DMS153 (cell line): ENCODE data around the gene KIF21B.

Source experiments
- DNase-seq: peaks from one replicate; lab custom pipeline; 2025; lab: John Stamatoyannopoulos, UW

Gene KIF21B

DNA sequence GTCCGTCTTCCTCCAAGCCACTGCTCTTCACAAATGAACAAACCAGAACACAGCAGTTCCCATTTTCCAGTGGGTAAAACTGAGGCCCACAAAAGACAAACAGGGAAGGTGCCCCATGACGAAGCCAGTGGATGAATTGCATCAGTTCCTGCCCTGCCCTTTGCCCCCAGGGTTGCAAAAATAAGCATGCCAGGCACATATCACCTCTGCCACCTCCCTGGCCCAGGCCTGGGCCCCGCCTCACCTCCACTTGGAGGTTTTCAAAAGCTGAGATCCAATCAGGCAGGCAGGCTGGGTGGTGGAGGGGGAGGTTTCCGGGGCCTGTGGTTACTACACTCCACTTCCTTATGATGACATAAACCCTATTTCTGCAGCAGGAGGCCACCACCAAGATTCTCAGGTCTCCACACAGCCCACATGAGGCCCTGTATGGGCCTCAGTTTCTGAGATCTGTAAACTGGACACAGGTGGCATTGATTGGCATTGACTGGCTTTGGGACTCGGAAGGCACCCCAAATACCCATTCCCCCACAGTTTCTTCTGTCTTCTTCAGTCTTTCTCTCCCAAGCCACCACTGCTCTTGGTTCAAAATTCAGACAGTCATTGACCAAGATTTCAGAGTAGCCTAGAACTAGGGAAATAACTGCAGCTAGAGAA is 4.1 kb downstream of the KIF21B start:
- DNase-seq = peak; percentile 73

DNA sequence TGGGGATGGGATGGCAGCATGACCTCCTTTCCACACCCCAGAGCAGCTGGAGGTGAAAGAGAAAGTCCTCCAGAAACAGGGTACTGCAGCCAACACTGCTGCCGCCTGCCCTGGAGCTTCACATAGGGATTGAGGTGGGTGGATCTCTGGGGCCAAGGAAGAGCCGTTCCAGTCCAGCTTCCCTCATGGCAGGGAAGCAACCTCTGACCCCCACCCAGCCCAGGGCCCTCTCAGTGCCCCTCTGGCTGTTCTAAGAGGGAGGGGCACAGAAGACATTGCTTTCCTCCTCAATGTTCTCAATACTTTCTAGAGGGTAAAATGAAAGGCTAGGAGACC is 5.7 kb downstream of the KIF21B start:
- no peak for DNase-seq

DNA sequence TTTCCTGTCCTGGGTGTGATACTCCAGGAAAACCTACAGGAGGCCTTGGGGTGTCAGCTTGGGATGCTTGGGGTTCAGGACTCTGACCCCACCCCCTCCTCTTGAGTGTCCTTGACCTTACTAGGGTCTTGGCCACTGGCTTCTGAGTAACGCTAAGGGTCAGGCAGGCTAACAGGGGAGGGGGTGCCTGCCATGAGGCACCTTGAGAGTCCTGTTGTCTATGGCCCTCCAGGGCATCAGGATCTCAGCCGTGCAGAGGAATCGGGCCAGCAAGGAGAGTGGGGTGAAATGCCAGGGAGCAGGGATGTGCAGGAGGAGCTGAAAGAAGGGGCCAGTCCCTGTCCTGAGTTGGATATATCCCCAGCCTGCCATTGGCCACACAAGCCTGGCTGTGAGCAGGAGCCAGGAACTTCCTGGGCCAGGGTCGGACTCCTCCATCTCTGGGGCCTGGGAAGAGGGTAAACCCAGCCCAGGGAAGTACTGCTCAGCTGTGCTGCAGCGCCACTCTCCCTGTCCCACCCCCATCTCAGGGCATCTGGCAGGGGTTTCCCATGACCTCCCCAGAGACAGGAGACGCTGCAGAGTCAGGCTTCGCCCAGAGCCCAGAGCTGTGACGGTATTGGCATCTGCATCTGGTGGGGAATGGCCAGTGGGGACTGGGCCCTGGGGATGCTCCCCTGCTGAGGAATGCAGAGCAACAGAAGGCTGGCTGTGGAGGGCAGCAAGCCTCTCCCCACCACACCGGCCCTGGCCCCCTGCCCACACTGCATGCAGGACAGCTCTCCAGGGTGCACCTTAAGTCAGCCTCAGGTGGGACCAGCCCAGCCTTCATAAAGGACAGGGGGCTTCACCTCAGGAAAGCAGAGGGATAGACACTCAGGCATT is 6.3 kb downstream of the KIF21B start:
- DNase-seq = no peak

DNA sequence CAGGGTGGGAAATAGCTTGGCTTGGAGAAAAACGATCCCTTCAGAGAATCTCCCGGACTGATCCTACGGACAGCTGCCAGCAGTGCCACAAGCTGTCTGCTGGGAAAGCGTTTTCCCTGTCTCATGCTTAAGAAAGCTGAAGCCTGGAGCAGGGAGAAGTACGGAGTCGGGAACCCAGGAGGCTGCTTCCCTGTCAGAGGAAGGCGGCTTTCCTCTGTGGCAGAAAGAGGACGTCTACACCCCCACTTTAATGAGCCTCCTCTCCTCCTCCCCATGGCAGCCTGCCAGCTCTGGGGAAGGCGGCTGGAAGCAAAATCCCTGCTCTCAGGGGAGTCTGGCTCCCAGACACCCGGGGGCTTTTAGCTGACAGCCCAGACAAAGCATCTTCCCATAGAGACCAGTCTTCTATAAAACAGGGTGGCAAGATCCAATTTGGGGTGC is 7.3 kb downstream of the KIF21B start:
- peak; percentile 64 for DNase-seq

DNA sequence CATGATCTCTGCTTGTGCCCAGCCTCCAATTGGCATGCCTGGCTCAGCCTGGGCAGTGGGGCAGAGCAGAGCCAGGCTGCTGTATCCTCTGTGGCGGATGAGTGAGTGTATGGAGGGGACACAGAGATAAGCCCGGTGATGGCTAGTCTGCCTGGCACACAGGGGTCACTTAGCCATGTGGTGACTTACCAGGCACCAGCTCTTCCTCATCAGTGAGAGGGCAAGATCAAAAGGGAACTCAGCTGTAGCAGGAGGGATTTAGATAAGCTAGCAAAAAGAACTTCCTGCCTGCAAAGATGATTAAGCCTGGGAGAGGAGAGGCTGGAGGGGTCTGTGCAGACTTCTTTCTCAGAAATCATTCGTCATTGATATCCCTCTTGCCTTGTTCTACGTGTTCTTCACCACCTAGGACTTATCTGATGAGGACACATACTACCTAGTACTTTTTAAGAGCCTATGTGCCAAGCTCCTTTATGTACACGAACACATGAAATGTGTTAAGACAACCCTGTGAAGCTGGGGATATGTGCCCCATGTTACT is 7.9 kb downstream of the KIF21B start:
- no peak for DNase-seq

DNA sequence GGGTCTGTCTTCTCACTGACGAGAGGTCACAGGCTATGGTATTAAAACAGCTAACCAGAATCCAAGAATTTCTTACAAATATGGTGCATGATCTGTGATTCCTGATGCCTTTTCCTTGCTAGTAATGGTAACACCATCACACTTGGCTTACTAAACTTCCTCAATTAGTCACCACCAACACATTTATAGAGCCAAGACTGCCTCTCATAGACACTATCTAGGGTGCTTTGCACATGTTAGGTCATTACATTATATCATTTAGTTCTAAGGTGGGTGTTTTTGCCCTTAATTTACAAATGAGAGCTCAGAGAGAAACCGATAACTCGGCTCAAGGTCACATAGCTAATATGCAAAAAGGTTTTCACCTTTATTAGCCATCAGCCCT is 8.7 kb downstream of the KIF21B start:
- no peak for DNase-seq

DNA sequence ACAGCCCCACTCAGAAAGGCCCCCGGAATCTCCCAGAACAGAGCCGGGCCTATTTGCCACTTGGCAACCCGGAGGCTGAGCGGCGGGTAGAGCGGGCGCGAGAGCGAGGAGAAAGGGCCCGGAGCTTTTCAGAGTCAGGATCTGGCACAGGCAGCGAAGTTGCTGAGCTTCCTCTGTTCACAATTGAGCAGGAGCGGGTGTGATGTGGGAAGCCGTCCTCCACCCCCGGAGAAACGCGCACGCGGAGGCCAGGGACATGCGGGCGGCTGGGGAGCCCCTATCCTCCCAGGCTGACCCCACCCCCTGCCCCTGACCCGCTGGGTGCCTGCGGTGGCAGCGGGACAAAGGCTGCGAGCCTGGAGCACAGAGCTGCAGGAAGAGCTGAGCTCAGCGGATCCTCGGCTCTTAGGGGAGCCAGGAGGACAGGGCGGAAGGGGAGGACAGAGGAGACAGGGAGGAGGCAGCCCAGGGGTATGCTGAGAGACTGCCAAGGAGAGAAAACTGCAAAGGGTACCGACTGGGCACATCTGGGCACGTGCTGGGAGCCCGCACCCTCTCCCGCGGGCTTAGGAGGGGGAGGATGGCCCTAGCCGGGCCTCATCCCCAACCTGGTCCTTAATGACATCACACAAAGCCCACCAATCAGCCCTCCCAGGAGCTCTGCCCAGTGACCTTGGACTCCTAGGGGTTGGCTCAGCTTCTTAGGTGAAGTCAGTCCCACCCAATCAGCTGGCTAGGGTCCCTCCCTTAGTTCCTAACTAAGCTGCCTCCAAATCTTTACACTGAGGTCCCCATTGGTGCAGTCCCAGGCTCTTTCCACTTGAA is 9.3 kb downstream of the KIF21B start:
- no peak for DNase-seq

DNA sequence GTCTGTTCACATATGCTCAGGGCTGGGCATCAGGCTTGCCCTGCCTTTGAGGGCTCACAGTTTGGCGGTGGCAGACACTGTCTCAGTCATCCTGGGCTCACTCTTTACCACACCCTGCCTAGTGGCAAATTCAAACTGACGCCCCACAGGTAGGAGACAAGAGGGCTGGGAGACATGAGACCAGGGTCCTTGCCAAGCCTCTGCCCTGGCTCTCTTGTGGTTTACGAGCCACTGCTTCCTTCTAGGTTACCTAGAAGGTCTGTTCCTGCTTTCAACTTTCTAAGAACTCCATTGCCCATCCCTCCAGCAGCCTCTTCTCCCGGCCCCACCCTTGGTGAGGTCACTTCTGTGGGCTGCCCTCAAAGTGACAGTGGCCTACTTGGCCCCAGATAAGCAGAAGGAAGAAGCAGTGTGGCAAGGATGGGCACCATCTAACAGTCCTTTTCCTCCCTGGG is 10.5 kb downstream of the KIF21B start:
- no peak for DNase-seq

DNA sequence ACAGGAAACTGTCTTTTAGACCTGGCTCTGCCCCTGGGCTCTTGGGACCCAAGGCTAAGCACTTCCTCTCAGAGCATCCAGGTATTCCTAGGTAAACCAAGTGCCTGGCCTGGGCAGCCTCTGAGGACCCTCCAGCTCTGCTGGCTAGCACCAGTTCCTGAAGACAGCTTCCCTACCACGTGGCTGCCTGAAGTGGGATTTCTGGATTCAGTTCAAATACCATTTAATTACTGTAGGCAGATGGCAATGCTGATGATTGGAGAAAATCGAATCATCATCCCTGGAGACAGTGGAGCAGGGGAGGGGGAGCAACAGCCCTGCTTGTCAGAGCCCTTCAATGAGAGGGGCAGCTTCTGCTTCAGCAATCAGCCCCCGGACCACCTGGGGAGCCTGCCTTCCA is 11.9 kb downstream of the KIF21B start:
- DNase-seq = no peak

DNA sequence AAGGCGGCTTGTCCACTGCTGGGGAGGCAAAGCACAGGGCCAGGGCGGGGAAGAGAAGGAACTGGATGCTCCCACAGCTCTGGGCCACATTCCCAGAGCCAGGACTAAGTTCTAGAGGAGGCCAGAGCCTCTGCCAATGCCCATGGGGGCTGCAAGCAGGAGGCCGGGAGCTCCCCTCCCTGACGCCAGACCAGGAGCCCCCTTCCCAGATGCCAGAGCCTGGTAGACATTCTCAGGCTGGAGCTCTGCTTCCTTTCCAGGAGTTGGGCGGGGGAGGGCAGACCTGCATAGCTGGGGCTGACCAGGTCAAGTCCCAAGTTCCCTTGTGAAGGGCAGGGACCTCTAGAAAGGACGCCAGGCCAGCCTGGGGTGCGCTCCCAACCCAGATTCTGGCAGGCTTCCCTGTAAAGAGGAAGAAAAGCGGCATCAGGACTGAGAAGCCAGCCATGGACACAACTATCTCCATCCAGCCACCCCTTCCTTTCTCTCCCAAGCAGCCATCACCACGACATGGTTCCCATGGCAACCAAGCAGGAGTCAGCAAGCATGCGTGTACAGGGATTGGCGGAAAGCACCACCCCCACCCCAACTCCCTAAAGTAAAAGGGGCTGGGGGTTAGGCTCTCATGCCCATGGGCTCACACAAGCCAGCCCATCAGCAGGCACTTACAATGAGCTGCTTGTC is 13.4 kb downstream of the KIF21B start:
- DNase-seq = no peak

DNA sequence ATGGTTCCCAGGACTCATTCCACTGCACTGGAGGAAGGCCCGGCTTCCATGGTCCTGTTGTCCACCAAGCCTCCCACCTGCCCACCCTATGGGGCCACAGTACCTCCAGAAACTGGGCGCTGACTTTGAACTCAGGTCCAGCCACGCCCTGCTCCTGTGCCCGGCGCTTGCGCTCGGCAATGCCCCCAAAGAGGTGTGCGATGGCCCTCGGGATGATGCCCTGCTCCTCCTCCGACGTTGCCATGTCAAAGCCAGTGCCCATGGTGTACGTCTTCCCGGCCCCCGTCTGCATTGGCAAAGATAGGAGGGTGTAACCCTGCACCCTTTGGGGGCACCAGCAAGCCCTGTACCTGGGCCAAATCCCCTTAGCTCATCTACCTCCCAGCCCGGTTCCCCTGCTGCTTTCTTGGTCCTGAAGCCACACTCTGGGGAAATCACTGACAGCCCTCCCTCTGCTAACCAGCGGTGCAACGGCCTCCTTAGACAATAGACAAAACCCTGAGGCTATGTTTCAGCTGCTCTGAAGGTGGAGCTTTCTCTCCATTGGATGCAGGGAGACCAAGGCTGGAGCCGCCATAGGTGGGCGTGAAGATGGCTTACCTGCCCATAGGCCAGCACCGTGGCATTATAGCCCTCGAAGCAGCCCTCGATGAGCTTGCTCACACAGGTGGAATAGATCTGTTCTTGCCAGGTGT is 14.7 kb downstream of the KIF21B start:
- DNase-seq = peak; percentile 42

DNA sequence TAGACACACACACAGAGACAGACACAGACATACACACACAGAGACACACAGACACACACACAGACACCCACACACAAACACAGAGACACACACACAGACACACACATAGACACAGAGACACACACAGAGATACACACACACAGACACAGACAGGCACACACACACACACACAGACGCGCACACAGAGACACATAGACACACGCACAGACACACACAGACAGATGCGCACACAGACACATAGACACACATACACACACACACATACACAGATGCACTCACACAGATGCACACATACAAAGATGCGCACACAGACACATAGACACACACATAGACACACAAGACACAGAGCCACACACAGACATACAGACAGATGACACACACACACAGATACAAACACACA is 16.0 kb downstream of the KIF21B start:
- DNase-seq = no peak

DNA sequence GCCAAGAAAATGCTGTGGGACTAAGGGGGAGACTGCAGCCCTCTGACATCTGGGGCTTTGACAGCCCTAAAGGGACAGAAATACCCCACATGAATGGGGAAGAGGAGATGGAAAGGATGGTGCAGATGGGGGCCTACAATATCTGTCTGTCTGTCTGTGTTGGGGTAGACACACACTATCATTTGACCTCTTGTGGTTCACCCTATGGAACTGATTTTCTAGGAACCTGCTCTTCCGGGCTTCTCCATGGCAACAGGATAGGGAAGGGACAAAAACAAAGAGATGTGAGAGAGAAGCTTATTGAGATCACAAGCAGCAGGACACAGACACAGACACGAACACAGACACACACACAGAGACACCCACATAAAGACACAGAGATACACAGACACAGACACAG is 17.1 kb downstream of the KIF21B start:
- no peak for DNase-seq

DNA sequence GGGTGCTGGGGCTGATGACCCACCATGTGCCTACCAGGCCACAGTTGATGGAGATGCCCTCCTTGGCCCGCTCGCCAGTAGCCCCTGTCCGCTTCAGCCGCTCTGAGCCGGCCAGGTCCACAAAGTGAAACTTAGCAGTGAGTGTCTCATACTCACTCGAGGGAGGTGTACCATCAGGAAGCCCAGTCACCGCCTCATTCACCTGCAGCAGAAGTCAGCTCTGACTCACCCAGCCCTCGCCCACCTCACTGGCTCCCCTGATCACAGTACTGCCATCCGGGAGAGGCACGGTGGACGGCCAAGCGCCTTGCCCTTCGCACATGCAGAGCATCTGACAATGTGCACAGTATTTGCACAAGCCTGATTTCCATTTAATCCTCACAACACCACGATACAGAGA is 18.8 kb downstream of the KIF21B start:
- DNase-seq = no peak

DNA sequence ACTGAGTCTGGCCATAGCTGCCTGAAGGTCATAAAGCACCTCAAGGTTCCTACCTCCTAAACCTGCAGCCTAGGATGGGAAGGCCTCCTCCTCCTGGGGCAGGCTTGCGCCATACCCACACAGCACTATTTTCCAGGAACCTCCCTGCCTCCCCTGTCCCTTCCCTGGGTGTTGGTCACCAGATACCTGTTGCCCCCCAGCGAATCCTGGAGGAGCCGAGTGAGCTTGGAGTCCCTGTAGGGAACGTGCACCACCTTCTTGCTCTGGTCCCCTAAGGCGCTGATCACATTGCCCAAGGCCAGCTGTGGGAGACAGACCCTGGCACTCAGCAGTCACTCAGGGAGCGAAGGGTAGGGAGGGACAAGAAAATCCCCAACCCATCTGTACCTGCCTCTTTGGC is 19.4 kb downstream of the KIF21B start:
- DNase-seq = no peak

DNA sequence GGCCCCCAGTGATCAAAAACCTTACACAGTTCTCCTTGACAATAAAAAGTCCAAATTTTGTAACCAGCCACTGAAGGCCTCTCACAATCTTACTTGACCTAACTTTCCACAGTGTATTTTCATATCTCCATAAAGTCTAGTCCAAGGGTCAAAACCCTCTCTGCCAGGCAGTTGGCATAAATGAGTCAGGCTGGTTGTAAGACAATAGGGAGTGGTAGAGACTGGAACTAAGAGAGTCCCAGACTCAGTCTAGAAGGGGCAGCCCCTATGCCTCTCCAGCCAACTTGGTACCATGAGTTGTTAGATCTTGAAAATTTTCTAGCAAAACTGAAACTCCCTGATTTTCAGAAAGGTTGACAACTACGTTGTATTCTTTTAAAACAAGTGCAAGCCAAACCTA is 21.0 kb downstream of the KIF21B start:
- DNase-seq = no peak

DNA sequence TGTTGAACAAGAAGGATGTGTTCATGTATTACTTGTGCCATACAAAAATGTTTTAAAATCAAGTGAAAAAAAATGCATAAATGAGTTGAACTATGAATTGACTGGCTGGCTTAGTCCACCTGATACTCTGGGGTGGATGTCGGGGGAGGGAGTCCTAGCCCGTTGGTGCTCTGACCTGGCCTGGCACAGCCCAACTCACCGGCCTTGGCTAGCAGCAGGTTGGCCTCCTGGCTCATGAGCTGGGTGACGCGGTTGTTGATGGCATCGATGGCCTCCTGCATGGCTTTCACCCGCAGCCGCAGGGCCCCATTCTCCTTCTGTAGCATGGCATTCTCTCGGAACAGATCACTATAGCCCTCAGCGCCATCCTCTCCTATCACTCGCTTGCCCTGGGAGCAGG is 21.6 kb downstream of the KIF21B start:
- peak; percentile 85 for DNase-seq

DNA sequence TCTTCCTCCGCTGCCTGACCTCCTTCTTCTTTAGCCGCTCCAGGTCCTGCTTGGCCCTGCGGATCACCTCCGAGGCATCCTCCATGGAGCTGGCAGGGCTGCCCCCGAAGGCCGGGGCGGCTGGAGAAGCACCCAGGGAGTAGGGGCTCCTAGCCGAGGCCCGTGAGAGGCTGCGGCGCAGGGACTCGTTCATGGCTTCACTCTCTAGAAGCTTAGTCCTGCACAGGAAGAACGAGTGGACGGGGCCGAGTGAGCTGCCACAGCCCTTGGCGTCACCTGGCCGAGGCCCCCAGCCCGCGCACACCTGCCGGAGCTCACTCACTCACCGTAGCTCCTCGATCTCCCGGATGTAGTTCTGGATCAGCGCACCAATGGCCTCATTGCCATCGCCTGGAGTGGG is 23.1 kb downstream of the KIF21B start:
- no peak for DNase-seq

DNA sequence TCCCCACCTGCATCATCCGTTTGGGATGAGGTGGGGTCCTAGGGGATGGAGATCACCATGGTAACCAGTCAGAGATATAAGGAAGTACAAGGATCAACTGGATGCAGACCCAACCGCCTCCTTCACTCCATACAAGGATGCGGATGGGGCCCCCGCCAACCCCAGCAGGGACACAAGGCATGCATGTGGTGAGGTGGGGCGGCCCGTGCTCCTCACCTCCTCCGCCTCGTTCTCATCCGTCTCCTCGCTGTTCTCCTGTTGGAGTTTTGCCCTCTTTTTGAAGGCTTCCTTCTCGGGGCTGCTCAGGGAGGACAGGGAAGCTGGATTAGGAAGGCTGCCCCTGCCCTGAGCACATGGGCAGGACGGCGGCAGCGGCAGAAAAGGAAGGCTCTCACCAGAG is 23.8 kb downstream of the KIF21B start:
- DNase-seq = no peak

DNA sequence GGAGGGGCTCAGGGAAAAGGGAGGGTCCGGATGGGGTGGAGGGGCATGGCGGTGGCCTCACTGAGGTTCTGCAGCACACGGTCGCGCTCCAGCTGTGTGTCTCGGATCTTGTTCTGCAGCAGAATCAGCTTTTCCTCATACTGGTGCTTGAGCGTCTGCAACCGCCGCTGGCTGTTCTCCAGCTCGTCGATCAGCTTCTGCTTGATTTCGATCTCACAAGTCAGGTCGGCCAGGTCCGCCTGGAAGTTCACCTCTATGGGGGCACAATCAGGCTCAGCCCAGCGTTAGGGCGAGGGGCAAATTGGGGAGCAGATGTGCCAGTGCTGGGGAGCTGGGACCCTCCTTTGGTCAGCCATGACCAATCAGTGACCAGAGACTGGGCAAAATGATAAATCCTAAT is 25.2 kb downstream of the KIF21B start:
- no peak for DNase-seq

DNA sequence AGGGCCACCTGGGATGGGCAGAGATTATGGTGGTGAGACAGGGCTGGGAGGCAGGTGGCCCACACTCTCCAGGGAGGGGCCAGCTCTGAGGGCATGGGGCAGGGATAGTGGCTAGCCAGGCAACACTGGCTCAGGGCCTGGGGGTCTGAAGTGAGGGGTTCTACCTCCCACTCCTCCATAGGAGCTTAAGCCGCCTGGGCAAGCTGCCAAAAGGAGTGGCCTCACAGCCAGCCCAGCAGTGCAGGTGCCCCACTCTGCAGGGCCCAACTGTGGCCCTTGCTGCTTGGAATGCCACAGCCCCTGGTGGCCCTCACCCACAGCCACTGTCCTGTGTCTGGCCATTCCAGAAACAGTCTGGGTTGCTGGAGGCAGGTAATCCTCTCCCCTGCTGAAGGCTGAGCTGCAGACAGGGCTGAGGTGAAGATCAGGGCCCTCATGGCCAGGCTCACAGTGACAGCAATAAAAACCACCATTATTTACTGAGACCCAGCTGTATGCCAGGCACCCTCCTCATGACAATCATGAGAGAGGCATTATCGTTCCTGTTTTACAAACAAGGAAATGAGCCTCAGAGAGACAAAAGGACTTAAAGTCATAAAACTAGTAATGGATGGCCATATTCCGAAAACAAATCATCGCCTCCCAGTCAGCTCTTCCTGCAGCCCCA is 31.0 kb downstream of the KIF21B start:
- DNase-seq = peak; percentile 98
